Kidney epithelial cell (primary cell): ENCODE data around the gene PMP22. TPM values are rescaled to one million over a fixed set of nuclear protein-coding genes. Genes with fewer than 3 reads are reported as not detected.

Experiments used
- DNase-seq: peaks from one replicate; pipeline ENCODE4 v3.0.0-alpha.2; 2010; ENCODE audit warnings: low read depth
- H3K27me3 ChIP-seq: 2 replicates; pipeline ENCODE4 v1.6.0; 2011; ENCODE audit warnings: low read length; ENCODE audit not compliant: control insufficient read depth, insufficient read depth
- H3K36me3 ChIP-seq: 2 replicates; pipeline ENCODE4 v1.5.1; 2011; ENCODE audit warnings: low read length; ENCODE audit not compliant: control insufficient read depth, insufficient read depth
- H3K4me3 ChIP-seq: 2 replicates; pipeline ENCODE4 v1.5.1; 2011; ENCODE audit warnings: low read depth, mild to moderate bottlenecking, control low read depth, low read length
- CTCF ChIP-seq: IDR thresholded peaks from 2 replicates; pipeline ENCODE4 v1.5.1; 2011; ENCODE audit warnings: mild to moderate bottlenecking, moderate library complexity, low read length, control low read depth, inconsistent platforms; ENCODE audit not compliant: insufficient read depth, poor library complexity, severe bottlenecking
- total RNA-seq: library from RNA; depleted of rRNA; stranded (reverse); fragments of >200 nt; gene quantifications from 2 replicates; pipeline ENCODE4 v1.2.3, GENCODE V29; 2015

PMP22 gene
- total RNA-seq, 1 donor from 2014 or later: 12.6 TPM

GRCh38 chr17:15290605-15291004 lies 25.5 kb upstream of the PMP22 start:
- Histone ChIP-seq H3K36me3 (no peaks in the 10 kb centered on the region), H3K4me3 (no peak overlapping the region), H3K27me3 (no peaks in the 10 kb centered on the region)
- no peak for TF ChIP-seq CTCF
- DNase-seq: no peak

- no peaks in the 10 kb centered on the region for H3K27me3 ChIP-seq
- no peak for DNase-seq
- no peak for TF ChIP-seq CTCF
- no peaks in the 10 kb centered on the region for H3K36me3 ChIP-seq
- H3K4me3 ChIP-seq: no peak overlapping the region
These were observed 24.4 kb upstream of the PMP22 start for GRCh38 chr17:15289285-15290183.

GRCh38 chr17:15288859-15289258 lies 23.7 kb upstream of the PMP22 start:
- no peaks in the 10 kb centered on the region for H3K36me3 ChIP-seq
- H3K4me3 ChIP-seq: no peak overlapping the region
- no peak for DNase-seq
- no peaks in the 10 kb centered on the region for H3K27me3 ChIP-seq
- TF ChIP-seq CTCF: no peak

- no peak for TF ChIP-seq CTCF
- Histone ChIP-seq H3K36me3 (no peaks in the 10 kb centered on the region), H3K4me3 (no peak overlapping the region), H3K27me3 (no peaks in the 10 kb centered on the region)
- DNase-seq: no peak
These were observed 22.6 kb upstream of the PMP22 start for GRCh38 chr17:15287538-15288267.

- no peak for DNase-seq
- TF ChIP-seq CTCF: no peak
- Histone ChIP-seq H3K36me3 (no peaks in the 10 kb centered on the region), H3K27me3 (no peaks in the 10 kb centered on the region), H3K4me3 (no peak overlapping the region)
These were observed 20.3 kb upstream of the PMP22 start for GRCh38 chr17:15285466-15285865.
